Stimulated activated CD4-positive, alpha-beta T cell treated with anti-CD3 and anti-CD28 coated beads, Interleukin-2, amount 100 ng/mL, for 48 hours (primary cell): ENCODE data around the gene GIPR.
"Not testable (repeated sequence)": the region's sequence is repeated elsewhere in the genome, so short reads cannot be mapped to it uniquely, and the experiment has no call there.

ENCODE experiments used
- DNase-seq, 2 donors: peaks; one replicate each; pipeline ENCODE4 v3.0.0-alpha.2; 2020

The GIPR gene

GRCh38 chr19:45692187-45693105 lies 24.4 kb downstream of the GIPR start, which contains the start of gene QPCTL:
Gene QPCTL (plus strand): TSS chr19:45692666. CDS start chr19:45692704, 38 bp downstream.
- DNase-seq, result peak; percentile 91 to 94

GRCh38 chr19:45693106-45693788 lies 25.2 kb downstream of the GIPR start:
- DNase-seq, result peak; percentile 83 to 86

GRCh38 chr19:45701676-45702075 lies 33.7 kb downstream of the GIPR start:
- DNase-seq, result no peak

- DNase-seq, result no peak
Measured at GRCh38 chr19:45705115-45705514, 37.1 kb downstream of the GIPR start.

- DNase-seq, result no peak
Measured at GRCh38 chr19:45705710-45706415, 37.8 kb downstream of the GIPR start.

GRCh38 chr19:45710356-45711130 lies 42.5 kb downstream of the GIPR start:
- DNase-seq, result no peak

GRCh38 chr19:45711851-45712698 lies 44.1 kb downstream of the GIPR start:
- no peak for DNase-seq

GRCh38 chr19:45712699-45713067 lies 44.7 kb downstream of the GIPR start:
- DNase-seq, result no peak

GRCh38 chr19:45713141-45713540 lies 45.1 kb downstream of the GIPR start:
- DNase-seq, result no peak

- no peak for DNase-seq
Measured at GRCh38 chr19:45715139-45715538, 47.1 kb downstream of the GIPR start.

- DNase-seq, result peak in 1 of 2 donors; percentile 14
Measured at GRCh38 chr19:45716359-45717130, 48.5 kb downstream of the GIPR start.

GRCh38 chr19:45717131-45717982 lies 49.3 kb downstream of the GIPR start:
- DNase-seq, result peak; percentile 95

GRCh38 chr19:45717983-45718650 lies 50.1 kb downstream of the GIPR start:
- no peak for DNase-seq

GRCh38 chr19:45720065-45720464 lies 52.0 kb downstream of the GIPR start:
- not testable (repeated sequence) for DNase-seq

GRCh38 chr19:45728683-45729082 lies 60.7 kb downstream of the GIPR start:
- DNase-seq, result not testable (repeated sequence)

GRCh38 chr19:45729800-45730290 lies 61.8 kb downstream of the GIPR start:
- DNase-seq, result peak; percentile 10 to 20

GRCh38 chr19:45730368-45731288 lies 62.6 kb downstream of the GIPR start, which contains the start of gene FBXO46:
Gene FBXO46 (minus strand): TSS chr19:45730896. CDS start chr19:45713495, 17,401 bp downstream.
- peak; percentile 87 to 92 for DNase-seq
